MCF 10A (cell line): ENCODE results near the gene NRDE2. TPM values are rescaled to one million over a fixed set of nuclear protein-coding genes. Genes with fewer than 3 reads are reported as not detected.
"Not testable (repeated sequence)": the region's sequence is repeated elsewhere in the genome, so short reads cannot be mapped to it uniquely, and the experiment has no call there.

Experiments
- BruUV-seq: library from RNA; stranded (reverse); fragments of 400-500 nt; replicated peaks from 2 replicates; lab custom pipeline; 2021; lab: Mats Ljungman, UMichigan
- CTCF ChIA-PET: fragments of 300-600 bp; sonication (Branson Sonifier 250); formaldehyde crosslinking; extraction: SDS; loops from one replicate; lab custom pipeline; 2021; ENCODE audit warnings: antibody characterized with exemption, inconsistent platforms; lab: Yijun Ruan, JAX
- POLR2A ChIA-PET: fragments of 300-600, 350-650 bp; sonication (Branson Sonifier 250); formaldehyde crosslinking; extraction: SDS; loops from one replicate; lab custom pipeline; 2020; ENCODE audit warnings: antibody characterized with exemption, inconsistent platforms; lab: Yijun Ruan, JAX
- DNase-seq: peaks from one replicate; pipeline ENCODE4 v3.0.0-alpha.2; 2018; ENCODE audit not compliant: unreplicated experiment
- H3K27ac Mint-ChIP-seq: one replicate; pipeline ENCODE4 v1.8.0; 2022; ENCODE audit warnings: mild to moderate bottlenecking, low read depth, mixed read lengths; ENCODE audit not compliant: unreplicated experiment
- H3K27me3 Mint-ChIP-seq: one replicate; pipeline ENCODE4 v1.8.0; 2022; ENCODE audit warnings: mixed read lengths; ENCODE audit not compliant: insufficient read depth, unreplicated experiment
- H3K36me3 Mint-ChIP-seq: one replicate; pipeline ENCODE4 v1.8.0; 2022; ENCODE audit warnings: mild to moderate bottlenecking, moderate library complexity, mixed read lengths; ENCODE audit not compliant: insufficient read depth, unreplicated experiment
- H3K4me1 Mint-ChIP-seq: one replicate; pipeline ENCODE4 v1.8.0; 2022; ENCODE audit warnings: mixed read lengths; ENCODE audit not compliant: insufficient read depth, unreplicated experiment
- H3K4me3 Mint-ChIP-seq: one replicate; pipeline ENCODE4 v1.8.0; 2022; ENCODE audit warnings: mild to moderate bottlenecking, moderate library complexity, mixed read lengths; ENCODE audit not compliant: unreplicated experiment
- H3K9me3 Mint-ChIP-seq: one replicate; pipeline ENCODE4 v1.8.0; 2022; ENCODE audit warnings: mixed read lengths; ENCODE audit not compliant: unreplicated experiment
- CTCF ChIP-seq: fragments of 200-600 bp; IDR thresholded peaks from one replicate; pipeline ENCODE4 v1.8.0; 2022; ENCODE audit warnings: antibody characterized with exemption, mild to moderate bottlenecking; ENCODE audit not compliant: unreplicated experiment
- intact Hi-C: fragments of 100-400 bp; cut with micrococcal nuclease; formaldehyde crosslinking; loops from 2 replicates; pipeline ENCODE4 v1.14.1; 2022
- total RNA-seq: library from RNA; stranded (reverse); gene quantifications from 2 replicates; pipeline ENCODE4 v1.2.3, GENCODE V29; 2022

Gene NRDE2
- total RNA-seq, 1 experiment from 2014 or later, result 16.5 TPM

DNA sequence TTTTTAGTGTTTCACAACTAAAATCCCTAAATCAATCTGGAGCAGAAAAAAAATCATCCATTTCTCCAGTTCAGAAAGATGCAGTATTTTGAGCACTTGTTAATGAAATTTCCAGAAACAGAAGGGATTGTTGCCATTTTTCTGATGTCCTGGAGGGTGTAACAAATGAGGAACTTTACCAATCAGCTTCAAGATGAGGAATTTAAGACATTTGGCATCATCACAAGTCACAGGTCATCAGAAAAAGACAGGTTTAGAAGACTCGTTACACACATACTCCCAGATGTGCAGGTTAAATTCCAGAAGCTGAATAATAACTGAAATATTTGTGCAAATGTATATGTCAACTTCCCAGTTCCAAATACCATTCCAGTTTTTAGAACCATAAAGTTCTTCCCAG lies 75.9 kb downstream of the NRDE2 start:
- Mint-ChIP-seq H3K36me3 (peaks cover 34% of the 10 kb centered on the region), H3K27me3 (no peaks in the 10 kb centered on the region), H3K4me3 (peak overlapping the region; percentile 97), H3K4me1 (peaks cover 16% of the 10 kb centered on the region), H3K9me3 (no peaks in the 10 kb centered on the region), H3K27ac (peak overlapping the region; percentile 100)
- DNase-seq, result no peak
- no peak for TF ChIP-seq CTCF
- intact Hi-C loops, result no loop called here
- CTCF ChIA-PET, result interaction anchor here (0.6 to 2.6 kb wide), 3 partner anchors 19 to 138 kb away, joined by 3 to 11 read pairs (median 4); no protein-coding TSS in a partner anchor
- BruUV-seq, result no TSS peak
- POLR2A ChIA-PET, result interaction anchor here (0.6 to 2.8 kb wide), 11 partner anchors 11 to 300 kb away, joined by 3 to 19 read pairs (median 6); partner anchors contain the start of genes NRDE2 and TDP1

DNA sequence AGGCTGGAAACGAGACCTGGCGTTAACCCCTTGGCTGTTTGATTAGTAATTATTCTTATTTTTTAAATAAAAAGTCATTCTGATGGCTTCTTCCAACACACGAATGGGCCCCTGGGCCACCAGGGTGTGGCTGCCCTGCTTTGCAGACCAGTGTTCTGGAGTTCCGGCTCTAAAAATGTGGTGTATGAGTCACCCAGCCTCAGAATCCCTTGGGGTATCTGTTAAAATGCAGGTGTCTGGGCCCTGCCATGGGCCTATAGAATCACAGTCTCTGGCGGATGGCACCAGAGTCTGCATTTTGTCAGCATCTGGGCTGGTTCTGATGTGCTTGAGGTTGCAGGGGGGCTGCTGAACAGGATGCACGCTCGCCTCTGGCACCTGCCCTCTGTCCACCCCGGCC lies 77.9 kb downstream of the NRDE2 start:
- Mint-ChIP-seq H3K4me3 (no peak overlapping the region), H3K4me1 (peaks cover 16% of the 10 kb centered on the region), H3K9me3 (no peaks in the 10 kb centered on the region), H3K27ac (no peak overlapping the region), H3K27me3 (no peaks in the 10 kb centered on the region), H3K36me3 (peaks cover 14% of the 10 kb centered on the region)
- TF ChIP-seq CTCF, result no peak
- ChIA-PET CTCF (interaction anchor here (2.6 kb wide), 1 partner anchor 18 kb away, joined by 11 read pairs; no protein-coding TSS in a partner anchor), POLR2A (no interaction called here)
- no TSS peak for BruUV-seq
- intact Hi-C loops, result no loop called here
- no peak for DNase-seq

DNA sequence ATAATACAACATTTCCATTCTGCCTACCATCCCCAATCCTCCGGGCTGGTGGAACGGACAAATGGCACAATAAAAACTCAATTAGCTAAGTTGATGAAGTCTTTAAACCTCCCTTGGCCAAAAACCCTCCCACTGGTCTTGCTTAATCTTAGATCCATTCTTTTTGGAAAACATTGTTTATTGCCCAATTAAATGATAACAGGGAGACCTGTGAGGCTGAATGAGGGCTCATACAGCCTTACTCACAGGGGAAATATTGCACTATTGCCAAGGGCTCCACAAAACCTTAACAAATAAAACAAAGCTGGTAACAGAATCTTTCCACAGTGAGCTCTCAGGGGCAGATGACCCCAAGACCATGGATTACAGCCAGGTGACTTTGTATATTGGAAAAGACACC lies 83.1 kb downstream of the NRDE2 start:
- TF ChIP-seq CTCF, result no peak
- BruUV-seq, result no TSS peak
- intact Hi-C loops, result no loop called here
- Mint-ChIP-seq H3K4me1 (no peaks in the 10 kb centered on the region), H3K36me3 (no peaks in the 10 kb centered on the region), H3K27me3 (no peaks in the 10 kb centered on the region), H3K9me3 (no peaks in the 10 kb centered on the region), H3K4me3 (no peak overlapping the region), H3K27ac (no peak overlapping the region)
- CTCF ChIA-PET, result interaction anchor here (0.6 to 1.2 kb wide), 2 partner anchors 115 to 496 kb away, joined by 3 to 5 read pairs; no protein-coding TSS in a partner anchor
- POLR2A ChIA-PET, result no interaction called here
- no peak for DNase-seq

GRCh38 chr14:90247441-90247840 lies 84.3 kb downstream of the NRDE2 start:
- CTCF ChIA-PET, result interaction anchor here (1.6 to 1.7 kb wide), 2 partner anchors 12 to 13 kb away, joined by 4 to 6 read pairs; no protein-coding TSS in a partner anchor
- H3K4me1 Mint-ChIP-seq, H3K27ac Mint-ChIP-seq, BruUV-seq, DNase-seq, H3K36me3 Mint-ChIP-seq, POLR2A ChIA-PET, H3K9me3 Mint-ChIP-seq, H3K4me3 Mint-ChIP-seq, H3K27me3 Mint-ChIP-seq, intact Hi-C loops: not testable (repeated sequence)
